Body of pancreas (tissue), 4 donors: ENCODE data around the gene ZG16.

Source experiments
- POLR2A ChIP-seq, 3 donors: fragments of 450-650 bp; IDR thresholded peaks; one replicate each; pipeline ENCODE4 v1.6.1; 2016; ENCODE audit warnings: antibody characterized with exemption in 3 of 3, mild to moderate bottlenecking in 2 of 3
- TF ChIP-seq, protein P1 (sequence below), 7 experiments: fragments of 450-650 bp in 4 of 7; fragments of 200-600 bp in 3 of 7; sonication (generic) in 3 of 7; IDR thresholded peaks; one replicate each; pipeline ENCODE4 v1.5.1; 2016 to 2019; ENCODE audit warnings: antibody characterized with exemption in 7 of 7

DNA sequence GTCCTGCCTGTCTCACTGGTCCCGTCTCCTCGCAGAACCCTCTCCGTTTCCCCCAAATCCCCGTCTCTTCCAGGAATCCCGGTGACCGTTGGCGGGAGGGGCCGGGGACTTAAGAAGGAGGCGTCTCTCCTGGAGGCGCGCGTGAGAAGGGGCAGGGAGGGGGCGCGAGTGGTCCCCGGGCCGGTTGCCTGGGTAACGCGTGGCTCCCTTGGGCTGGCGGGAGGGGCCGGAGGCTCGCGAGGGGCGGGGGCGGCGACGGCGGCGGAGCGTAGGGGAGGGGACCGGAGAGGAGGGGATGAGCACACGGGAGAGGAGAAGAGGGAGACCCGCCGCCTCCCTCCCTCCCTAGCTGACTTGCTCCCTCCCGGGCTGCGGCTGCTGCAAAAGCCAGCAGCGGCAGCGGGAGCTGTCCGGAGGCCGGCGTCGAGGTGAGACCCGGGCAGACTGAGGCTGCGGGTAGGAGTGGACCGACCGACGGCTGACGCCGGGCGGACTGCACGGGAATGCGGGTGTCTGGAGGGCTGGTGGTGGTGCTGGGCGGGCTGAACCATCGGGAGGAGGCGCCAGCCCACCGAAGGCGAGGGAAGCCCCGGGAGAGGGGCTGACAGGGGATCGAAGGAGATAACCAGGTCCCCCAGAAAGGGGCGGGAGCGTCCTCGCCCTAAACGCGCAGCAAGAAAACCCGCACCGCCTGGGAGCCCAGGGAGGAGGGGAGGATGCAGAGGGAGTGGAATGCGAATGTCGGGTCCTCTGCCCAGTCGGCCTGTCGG, 34.0 kb downstream of the ZG16 start, which contains the start of gene PRRT2:
- TF ChIP-seq, protein P1, sequence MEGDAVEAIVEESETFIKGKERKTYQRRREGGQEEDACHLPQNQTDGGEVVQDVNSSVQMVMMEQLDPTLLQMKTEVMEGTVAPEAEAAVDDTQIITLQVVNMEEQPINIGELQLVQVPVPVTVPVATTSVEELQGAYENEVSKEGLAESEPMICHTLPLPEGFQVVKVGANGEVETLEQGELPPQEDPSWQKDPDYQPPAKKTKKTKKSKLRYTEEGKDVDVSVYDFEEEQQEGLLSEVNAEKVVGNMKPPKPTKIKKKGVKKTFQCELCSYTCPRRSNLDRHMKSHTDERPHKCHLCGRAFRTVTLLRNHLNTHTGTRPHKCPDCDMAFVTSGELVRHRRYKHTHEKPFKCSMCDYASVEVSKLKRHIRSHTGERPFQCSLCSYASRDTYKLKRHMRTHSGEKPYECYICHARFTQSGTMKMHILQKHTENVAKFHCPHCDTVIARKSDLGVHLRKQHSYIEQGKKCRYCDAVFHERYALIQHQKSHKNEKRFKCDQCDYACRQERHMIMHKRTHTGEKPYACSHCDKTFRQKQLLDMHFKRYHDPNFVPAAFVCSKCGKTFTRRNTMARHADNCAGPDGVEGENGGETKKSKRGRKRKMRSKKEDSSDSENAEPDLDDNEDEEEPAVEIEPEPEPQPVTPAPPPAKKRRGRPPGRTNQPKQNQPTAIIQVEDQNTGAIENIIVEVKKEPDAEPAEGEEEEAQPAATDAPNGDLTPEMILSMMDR (IDR thresholded peaks at IDR 0.05) = no peak
- no peak for TF ChIP-seq POLR2A (IDR thresholded peaks at IDR 0.05)
